Activated gamma-delta T cell (primary cell): ENCODE measurements around the gene EHD4.

ENCODE experiments used
- DNase-seq: peaks from one replicate; lab custom pipeline; 2025; lab: John Stamatoyannopoulos, UW

The EHD4 gene

GRCh38 chr15:41980654-41981323 lies 8.4 kb upstream of the EHD4 start:
- no peak for DNase-seq

- DNase-seq: no peak
These were observed 7.3 kb upstream of the EHD4 start for GRCh38 chr15:41979493-41980266.

GRCh38 chr15:41978534-41978933 lies 6.2 kb upstream of the EHD4 start:
- DNase-seq: no peak

- no peak for DNase-seq
These were observed 5.5 kb upstream of the EHD4 start for GRCh38 chr15:41977757-41978383.

- no peak for DNase-seq
These were observed 3.3 kb upstream of the EHD4 start for GRCh38 chr15:41975669-41976068.

- no peak for DNase-seq
These were observed 1.7 kb upstream of the EHD4 start for GRCh38 chr15:41974041-41974440.

GRCh38 chr15:41971895-41972252 lies 483 bp downstream of the EHD4 start:
- peak; percentile 55 for DNase-seq

- DNase-seq: peak; percentile 30
These were observed 1.1 kb downstream of the EHD4 start for GRCh38 chr15:41971089-41971894.

- no peak for DNase-seq
These were observed 1.9 kb downstream of the EHD4 start for GRCh38 chr15:41970456-41970855.

GRCh38 chr15:41969851-41970431 lies 2.4 kb downstream of the EHD4 start:
- no peak for DNase-seq

GRCh38 chr15:41968701-41969100 lies 3.7 kb downstream of the EHD4 start:
- DNase-seq: no peak

- DNase-seq: no peak
These were observed 4.7 kb downstream of the EHD4 start for GRCh38 chr15:41967506-41968206.

- no peak for DNase-seq
These were observed 5.4 kb downstream of the EHD4 start for GRCh38 chr15:41966920-41967465.

GRCh38 chr15:41966414-41966812 lies 5.9 kb downstream of the EHD4 start:
- DNase-seq: no peak

GRCh38 chr15:41965441-41966413 lies 6.6 kb downstream of the EHD4 start:
- no peak for DNase-seq

GRCh38 chr15:41961595-41962202 lies 10.7 kb downstream of the EHD4 start:
- no peak for DNase-seq

GRCh38 chr15:41961001-41961518 lies 11.3 kb downstream of the EHD4 start:
- no peak for DNase-seq

- DNase-seq: no peak
These were observed 14.3 kb downstream of the EHD4 start for GRCh38 chr15:41958002-41958420.
